Hepatocyte (in vitro differentiated cells): ENCODE data around the gene ZNF282. TPM values are rescaled to one million over a fixed set of nuclear protein-coding genes. Genes with fewer than 3 reads are reported as not detected.

Experiments
- DNase-seq: peaks from one replicate; pipeline ENCODE4 v3.0.0-alpha.2; 2016; ENCODE audit warnings: low spot score
- H2AFZ ChIP-seq: fragments of 200-600 bp; sonication (generic); 2 replicates; pipeline ENCODE4 v1.6.0; 2016; ENCODE audit warnings: antibody characterized with exemption, mild to moderate bottlenecking
- H3K27ac ChIP-seq: fragments of 200-600 bp; sonication (generic); 2 replicates; pipeline ENCODE4 v1.5.1; 2016; ENCODE audit warnings: mild to moderate bottlenecking
- H3K27me3 ChIP-seq: fragments of 200-600 bp; sonication (generic); 2 replicates; pipeline ENCODE4 v1.6.1; 2016
- H3K36me3 ChIP-seq: fragments of 200-600 bp; sonication (generic); replicated peaks from 2 replicates; pipeline ENCODE4 v1.5.1; 2016; ENCODE audit warnings: low read depth; ENCODE audit not compliant: insufficient read depth
- H3K4me1 ChIP-seq: fragments of 200-600 bp; sonication (generic); 2 replicates; pipeline ENCODE4 v1.5.1; 2016; ENCODE audit warnings: mild to moderate bottlenecking, moderate library complexity; ENCODE audit not compliant: insufficient read depth
- H3K4me2 ChIP-seq: fragments of 200-600 bp; sonication (generic); 2 replicates; pipeline ENCODE4 v1.6.0; 2016
- H3K4me3 ChIP-seq: fragments of 200-600 bp; sonication (generic); 2 replicates; pipeline ENCODE4 v1.5.1; 2016; ENCODE audit warnings: mild to moderate bottlenecking
- H3K79me2 ChIP-seq: fragments of 200-600 bp; sonication (generic); 2 replicates; pipeline ENCODE4 v1.6.0; 2017; ENCODE audit warnings: mild to moderate bottlenecking
- H3K9me2 ChIP-seq: fragments of 200-600 bp; sonication (generic); replicated peaks from 2 replicates; pipeline ENCODE4 v1.6.0; 2017; ENCODE audit warnings: mild to moderate bottlenecking; ENCODE audit not compliant: insufficient read depth
- H3K9me3 ChIP-seq: fragments of 200-600 bp; sonication (generic); 2 replicates; pipeline ENCODE4 v1.5.1; 2016; ENCODE audit warnings: low read depth, mild to moderate bottlenecking
- H4K20me1 ChIP-seq: fragments of 200-600 bp; sonication (generic); 2 replicates; pipeline ENCODE4 v1.6.0; 2016; ENCODE audit warnings: mild to moderate bottlenecking; ENCODE audit not compliant: insufficient read depth, poor library complexity, severe bottlenecking
- CTCF ChIP-seq: fragments of 200-600 bp; sonication (generic); IDR thresholded peaks from 2 replicates; pipeline ENCODE4 v1.5.1; 2016; ENCODE audit warnings: antibody characterized with exemption, mild to moderate bottlenecking; ENCODE audit not compliant: poor library complexity
- EZH2 ChIP-seq: fragments of 200-600 bp; sonication (generic); IDR thresholded peaks from 2 replicates; pipeline ENCODE4 v1.6.1; 2016; ENCODE audit warnings: antibody characterized with exemption, mild to moderate bottlenecking, borderline replicate concordance
- EZH2phosphoT487 ChIP-seq: fragments of 200-600 bp; sonication (generic); IDR thresholded peaks from one replicate; pipeline ENCODE4 v1.6.1; 2018; ENCODE audit warnings: antibody characterized with exemption, mild to moderate bottlenecking, low read depth, moderate library complexity; ENCODE audit not compliant: unreplicated experiment, severe bottlenecking
- WGBS: methylation state at CpG from one replicate; pipeline ENCODE4 v1.1.6; 2016; ENCODE audit warnings: low lambda C conversion rate; ENCODE audit errors: missing lambda C conversion rate; 5-methylcytosine and 5-hydroxymethylcytosine counted together
- polyA plus RNA-seq: library from polyadenylated mRNA; unstranded; fragments of >200 nt; fragmentation: Nextera tagmentation; extraction: Ambion mirVana; gene quantifications from 2 replicates; pipeline ENCODE4 v1.2.1, GENCODE V29; 2016
- total RNA-seq: library from RNA; depleted of rRNA; stranded (reverse); fragments of >200 nt; gene quantifications from 2 replicates; pipeline ENCODE4 v1.2.3, GENCODE V29; 2014

ZNF282 gene
- total and polyA plus RNA-seq, 2 experiments from 2014 or later: 10.8 to 16.7 TPM

- H3K36me3 ChIP-seq: no peaks in the 10 kb centered on the region
- H3K9me3 ChIP-seq: no peaks in the 10 kb centered on the region
- TF ChIP-seq EZH2: no peak
- TF ChIP-seq CTCF: no peak
- TF ChIP-seq EZH2phosphoT487: no peak
Observed at GRCh38 chr7:149255174-149255573, 59.8 kb downstream of the ZNF282 start.

GRCh38 chr7:149256568-149256967 is 61.2 kb downstream of the ZNF282 start:
- Histone ChIP-seq H3K4me1 (no peaks in the 10 kb centered on the region), H3K36me3 (no peaks in the 10 kb centered on the region), H4K20me1 (no peaks in the 10 kb centered on the region), H3K27me3 (no peaks in the 10 kb centered on the region), H2AFZ (no peak overlapping the region), H3K9me2 (no peaks in the 10 kb centered on the region), H3K4me2 (no peak overlapping the region), H3K27ac (no peak overlapping the region), H3K4me3 (no peak overlapping the region), H3K9me3 (no peaks in the 10 kb centered on the region), H3K79me2 (no peaks in the 10 kb centered on the region)
- TF ChIP-seq CTCF (no peak), EZH2phosphoT487 (no peak), EZH2 (no peak)
- 95% methylated on average over 4 of the region's 4 CpGs for WGBS
- no peak for DNase-seq

More at GRCh38 chr7:149255174-149255573, 59.8 kb downstream of the ZNF282 start:
- Histone ChIP-seq H3K4me1 (no peaks in the 10 kb centered on the region), H3K27ac (no peak overlapping the region), H3K4me2 (no peak overlapping the region), H4K20me1 (no peaks in the 10 kb centered on the region), H2AFZ (no peak overlapping the region), H3K4me3 (no peak overlapping the region), H3K79me2 (no peaks in the 10 kb centered on the region), H3K27me3 (no peaks in the 10 kb centered on the region), H3K9me2 (no peaks in the 10 kb centered on the region)
- DNase-seq: no peak
- 97% methylated on average over 5 of the region's 5 CpGs for WGBS

- Histone ChIP-seq H3K4me2 (no peak overlapping the region), H3K9me2 (no peaks in the 10 kb centered on the region), H3K9me3 (no peaks in the 10 kb centered on the region), H2AFZ (no peak overlapping the region), H3K27me3 (no peaks in the 10 kb centered on the region), H3K27ac (no peak overlapping the region), H3K79me2 (no peaks in the 10 kb centered on the region), H3K36me3 (no peaks in the 10 kb centered on the region), H4K20me1 (no peaks in the 10 kb centered on the region), H3K4me3 (no peak overlapping the region), H3K4me1 (no peaks in the 10 kb centered on the region)
- 91% methylated on average over 2 of the region's 2 CpGs for WGBS
- no peak for DNase-seq
- TF ChIP-seq EZH2phosphoT487: no peak
- no peak for TF ChIP-seq EZH2
- no peak for TF ChIP-seq CTCF
Observed at GRCh38 chr7:149257146-149257545, 61.8 kb downstream of the ZNF282 start.
